Stomach (tissue), 4 donors: ENCODE data around the gene ADCY5.

ENCODE experiments used
- POLR2AphosphoS5 ChIP-seq, 3 donors: sonication (generic); formaldehyde crosslinking; IDR thresholded peaks; one replicate each; pipeline ENCODE4 v1.6.1; 2016; ENCODE audit warnings: antibody characterized with exemption in 3 of 3
- TF ChIP-seq, protein P1 (sequence below), 7 experiments: fragments of 450-650 bp in 4 of 7; fragments of 200-600 bp in 3 of 7; sonication (generic) in 3 of 7; IDR thresholded peaks; one replicate each; pipeline ENCODE4 v1.5.1; 2016 to 2019; ENCODE audit warnings: antibody characterized with exemption in 7 of 7, control low read depth in 2 of 7, mild to moderate bottlenecking in 1 of 7

DNA sequence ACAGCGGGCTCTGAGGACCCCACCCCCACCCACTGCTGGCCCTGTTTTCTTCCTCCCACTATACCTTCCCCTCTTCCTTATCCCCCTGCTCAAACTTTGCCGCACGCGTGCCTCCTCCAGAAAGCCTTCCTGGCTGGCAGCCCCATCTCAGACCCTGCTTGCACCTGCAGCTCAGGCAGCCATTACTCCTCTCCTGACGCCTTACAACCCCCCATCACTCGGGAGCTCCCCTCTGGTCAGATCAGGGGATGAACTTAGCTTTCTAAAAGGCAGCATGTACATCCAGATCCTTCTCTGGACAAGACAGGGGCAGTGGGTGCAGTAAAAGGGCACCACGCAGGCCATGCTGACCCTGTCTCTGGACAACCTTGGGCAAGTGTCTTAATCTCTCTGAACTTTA is 152.6 kb downstream of the ADCY5 start:
- TF ChIP-seq, protein P1, sequence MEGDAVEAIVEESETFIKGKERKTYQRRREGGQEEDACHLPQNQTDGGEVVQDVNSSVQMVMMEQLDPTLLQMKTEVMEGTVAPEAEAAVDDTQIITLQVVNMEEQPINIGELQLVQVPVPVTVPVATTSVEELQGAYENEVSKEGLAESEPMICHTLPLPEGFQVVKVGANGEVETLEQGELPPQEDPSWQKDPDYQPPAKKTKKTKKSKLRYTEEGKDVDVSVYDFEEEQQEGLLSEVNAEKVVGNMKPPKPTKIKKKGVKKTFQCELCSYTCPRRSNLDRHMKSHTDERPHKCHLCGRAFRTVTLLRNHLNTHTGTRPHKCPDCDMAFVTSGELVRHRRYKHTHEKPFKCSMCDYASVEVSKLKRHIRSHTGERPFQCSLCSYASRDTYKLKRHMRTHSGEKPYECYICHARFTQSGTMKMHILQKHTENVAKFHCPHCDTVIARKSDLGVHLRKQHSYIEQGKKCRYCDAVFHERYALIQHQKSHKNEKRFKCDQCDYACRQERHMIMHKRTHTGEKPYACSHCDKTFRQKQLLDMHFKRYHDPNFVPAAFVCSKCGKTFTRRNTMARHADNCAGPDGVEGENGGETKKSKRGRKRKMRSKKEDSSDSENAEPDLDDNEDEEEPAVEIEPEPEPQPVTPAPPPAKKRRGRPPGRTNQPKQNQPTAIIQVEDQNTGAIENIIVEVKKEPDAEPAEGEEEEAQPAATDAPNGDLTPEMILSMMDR (IDR thresholded peaks at IDR 0.05), result no peak
- TF ChIP-seq POLR2AphosphoS5 (IDR thresholded peaks at IDR 0.05), result no peak
